Caco-2 (cell line): ENCODE data around the gene COL4A4. TPM values are rescaled to one million over a fixed set of nuclear protein-coding genes. Genes with fewer than 3 reads are reported as not detected.

ENCODE experiments used
- BruUV-seq: library from RNA; stranded (reverse); fragments of 400-500 nt; replicated peaks from 2 replicates; lab custom pipeline; 2021; lab: Mats Ljungman, UMichigan
- CTCF ChIA-PET: fragments of 300-600 bp; sonication (Branson Sonifier 250); formaldehyde crosslinking; loops from one replicate; lab custom pipeline; 2022; ENCODE audit warnings: antibody characterized with exemption; lab: Charles Lee
- POLR2A ChIA-PET: fragments of 300-600 bp; sonication (Branson Sonifier 250); formaldehyde crosslinking; loops from one replicate; lab custom pipeline; 2022; ENCODE audit warnings: antibody characterized with exemption; lab: Charles Lee
- DNase-seq, 2 experiments: peaks; one replicate each; pipeline versions ENCODE4 v3.0.0 to v3.0.0-alpha.2; 2020 to 2022
- H3K27me3 ChIP-seq: replicated peaks from 2 replicates; pipeline ENCODE4 v1.6.0; 2011; ENCODE audit warnings: low read length; ENCODE audit not compliant: control insufficient read depth, insufficient read depth
- H3K36me3 ChIP-seq: 2 replicates; pipeline ENCODE4 v1.5.1; 2011; ENCODE audit warnings: low read length; ENCODE audit not compliant: control insufficient read depth, insufficient read depth
- H3K4me1 ChIP-seq: fragments of 250-450 bp; sonication (Bioruptor Pico); 2 replicates; pipeline ENCODE4 v1.5.1; 2020; ENCODE audit warnings: mild to moderate bottlenecking
- H3K4me3 ChIP-seq: 2 replicates; pipeline ENCODE4 v1.5.1; 2011; ENCODE audit warnings: low read depth, mild to moderate bottlenecking, control low read depth, low read length
- H3K9me3 ChIP-seq: fragments of 250-450 bp; sonication (Bioruptor Pico); 2 replicates; pipeline ENCODE4 v1.5.1; 2020; ENCODE audit warnings: mild to moderate bottlenecking, moderate library complexity
- H3K27ac Mint-ChIP-seq: one replicate; pipeline ENCODE4 v1.8.0; 2022; ENCODE audit warnings: mixed read lengths; ENCODE audit not compliant: unreplicated experiment
- H3K27me3 Mint-ChIP-seq: one replicate; pipeline ENCODE4 v1.8.0; 2022; ENCODE audit warnings: mixed read lengths; ENCODE audit not compliant: insufficient read depth, unreplicated experiment
- H3K36me3 Mint-ChIP-seq: one replicate; pipeline ENCODE4 v1.8.0; 2022; ENCODE audit warnings: mild to moderate bottlenecking, mixed read lengths; ENCODE audit not compliant: insufficient read depth, unreplicated experiment
- H3K4me1 Mint-ChIP-seq: one replicate; pipeline ENCODE4 v1.8.0; 2022; ENCODE audit warnings: low read depth, mixed read lengths; ENCODE audit not compliant: unreplicated experiment
- H3K4me3 Mint-ChIP-seq: one replicate; pipeline ENCODE4 v1.8.0; 2022; ENCODE audit warnings: mild to moderate bottlenecking, moderate library complexity, mixed read lengths; ENCODE audit not compliant: unreplicated experiment
- H3K9me3 Mint-ChIP-seq: one replicate; pipeline ENCODE4 v1.8.0; 2022; ENCODE audit warnings: mixed read lengths; ENCODE audit not compliant: unreplicated experiment
- intact Hi-C: fragments of 100-400 bp; cut with micrococcal nuclease; formaldehyde crosslinking; loops from one replicate; pipeline ENCODE4 v1.10.0; 2022; ENCODE audit not compliant: unreplicated experiment
- total RNA-seq: library from RNA; stranded (reverse); gene quantifications from 2 replicates; pipeline ENCODE4 v1.2.3, GENCODE V29; 2022
- TF ChIP-seq, protein P1 (sequence below), 2 experiments: fragments of 200-600 bp in 1 of 2; IDR thresholded peaks; 1 replicate in 1 of 2; 2 replicates in 1 of 2; pipeline versions ENCODE4 v1.5.1 to v1.8.0; 2011 to 2022; ENCODE audit warnings: antibody characterized with exemption in 1 of 2, control low read depth in 1 of 2, inconsistent platforms in 1 of 2, low read depth in 1 of 2, low read length in 1 of 2, mild to moderate bottlenecking in 1 of 2, moderate library complexity in 1 of 2; ENCODE audit not compliant: insufficient read depth in 1 of 2, severe bottlenecking in 1 of 2, unreplicated experiment in 1 of 2

The COL4A4 gene
- total RNA-seq, 1 experiment from 2014 or later: 8.7 TPM

DNA sequence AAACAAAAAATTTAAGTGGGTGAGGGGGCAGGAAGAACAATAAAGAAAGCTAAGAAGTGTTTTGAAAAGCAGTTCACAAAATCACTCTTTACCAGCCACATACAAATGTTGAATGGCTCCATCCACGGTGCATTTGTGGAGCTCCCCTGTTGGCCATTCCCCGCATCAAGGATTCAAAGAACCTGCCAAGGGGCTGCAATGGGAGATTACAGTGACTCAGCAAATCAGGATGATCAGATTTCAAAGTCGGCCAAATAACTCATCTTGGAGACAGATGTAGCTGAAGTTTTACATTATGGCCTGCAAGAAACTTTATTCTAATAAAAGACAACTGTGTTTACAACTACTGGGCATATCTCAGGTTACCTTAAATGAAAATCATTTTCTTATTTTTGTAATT is 27.4 kb upstream of the COL4A4 start:
- BruUV-seq: no TSS peak
- Histone ChIP-seq H3K4me1 (no peaks in the 10 kb centered on the region), H3K4me3 (no peak overlapping the region), H3K36me3 (no peaks in the 10 kb centered on the region), H3K9me3 (no peaks in the 10 kb centered on the region), H3K27me3 (no peaks in the 10 kb centered on the region)
- Mint-ChIP-seq H3K27ac (no peak overlapping the region), H3K4me3 (no peak overlapping the region), H3K9me3 (no peaks in the 10 kb centered on the region), H3K27me3 (no peaks in the 10 kb centered on the region), H3K36me3 (no peaks in the 10 kb centered on the region), H3K4me1 (peaks cover 8% of the 10 kb centered on the region)
- DNase-seq: no peak
- TF ChIP-seq, protein P1, sequence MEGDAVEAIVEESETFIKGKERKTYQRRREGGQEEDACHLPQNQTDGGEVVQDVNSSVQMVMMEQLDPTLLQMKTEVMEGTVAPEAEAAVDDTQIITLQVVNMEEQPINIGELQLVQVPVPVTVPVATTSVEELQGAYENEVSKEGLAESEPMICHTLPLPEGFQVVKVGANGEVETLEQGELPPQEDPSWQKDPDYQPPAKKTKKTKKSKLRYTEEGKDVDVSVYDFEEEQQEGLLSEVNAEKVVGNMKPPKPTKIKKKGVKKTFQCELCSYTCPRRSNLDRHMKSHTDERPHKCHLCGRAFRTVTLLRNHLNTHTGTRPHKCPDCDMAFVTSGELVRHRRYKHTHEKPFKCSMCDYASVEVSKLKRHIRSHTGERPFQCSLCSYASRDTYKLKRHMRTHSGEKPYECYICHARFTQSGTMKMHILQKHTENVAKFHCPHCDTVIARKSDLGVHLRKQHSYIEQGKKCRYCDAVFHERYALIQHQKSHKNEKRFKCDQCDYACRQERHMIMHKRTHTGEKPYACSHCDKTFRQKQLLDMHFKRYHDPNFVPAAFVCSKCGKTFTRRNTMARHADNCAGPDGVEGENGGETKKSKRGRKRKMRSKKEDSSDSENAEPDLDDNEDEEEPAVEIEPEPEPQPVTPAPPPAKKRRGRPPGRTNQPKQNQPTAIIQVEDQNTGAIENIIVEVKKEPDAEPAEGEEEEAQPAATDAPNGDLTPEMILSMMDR (IDR thresholded peaks at IDR 0.05; ENCODE audit: insufficient read depth in 1 of 2, low read depth in 1 of 2, low read length in 1 of 2, severe bottlenecking in 1 of 2, unreplicated experiment in 1 of 2): no peak
- ChIA-PET POLR2A (no interaction called here), CTCF (interaction anchor here (0.8 kb wide), 1 partner anchor 38 kb away, joined by 3 read pairs; no protein-coding TSS in a partner anchor)
- intact Hi-C loops: no loop called here

DNA sequence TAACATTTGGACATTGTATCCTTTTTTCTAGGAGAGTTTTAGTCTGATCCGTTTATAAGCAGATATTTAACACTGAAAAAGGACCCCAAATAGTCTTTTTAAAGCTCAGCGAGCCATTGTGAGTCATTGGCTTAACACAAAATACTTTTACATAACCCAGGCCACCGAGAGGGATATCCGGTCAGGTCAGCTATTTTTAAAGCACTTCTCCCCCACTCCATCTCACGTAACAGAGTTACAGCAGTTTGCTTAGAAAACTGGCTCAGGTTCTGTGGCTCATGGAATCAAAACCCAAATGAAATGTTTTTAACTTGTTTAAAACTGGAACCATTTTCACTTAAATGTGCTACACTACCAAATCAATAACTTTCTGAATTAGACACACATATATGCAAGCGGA is 24.3 kb upstream of the COL4A4 start:
- H3K9me3 ChIP-seq: no peaks in the 10 kb centered on the region
- H3K27me3 ChIP-seq: no peaks in the 10 kb centered on the region
- Mint-ChIP-seq H3K27me3 (no peaks in the 10 kb centered on the region), H3K9me3 (no peaks in the 10 kb centered on the region), H3K4me1 (peaks cover 11% of the 10 kb centered on the region), H3K36me3 (no peaks in the 10 kb centered on the region), H3K27ac (no peak overlapping the region), H3K4me3 (no peak overlapping the region)
- no peak for DNase-seq
- ChIA-PET POLR2A (no interaction called here), CTCF (no interaction called here)
- H3K36me3 ChIP-seq: no peaks in the 10 kb centered on the region
- no TSS peak for BruUV-seq
- intact Hi-C loops: no loop called here
- TF ChIP-seq, protein P1 (IDR thresholded peaks at IDR 0.05; ENCODE audit: insufficient read depth in 1 of 2, low read depth in 1 of 2, low read length in 1 of 2, severe bottlenecking in 1 of 2, unreplicated experiment in 1 of 2): no peak
- H3K4me1 ChIP-seq: no peaks in the 10 kb centered on the region
- H3K4me3 ChIP-seq: no peak overlapping the region

DNA sequence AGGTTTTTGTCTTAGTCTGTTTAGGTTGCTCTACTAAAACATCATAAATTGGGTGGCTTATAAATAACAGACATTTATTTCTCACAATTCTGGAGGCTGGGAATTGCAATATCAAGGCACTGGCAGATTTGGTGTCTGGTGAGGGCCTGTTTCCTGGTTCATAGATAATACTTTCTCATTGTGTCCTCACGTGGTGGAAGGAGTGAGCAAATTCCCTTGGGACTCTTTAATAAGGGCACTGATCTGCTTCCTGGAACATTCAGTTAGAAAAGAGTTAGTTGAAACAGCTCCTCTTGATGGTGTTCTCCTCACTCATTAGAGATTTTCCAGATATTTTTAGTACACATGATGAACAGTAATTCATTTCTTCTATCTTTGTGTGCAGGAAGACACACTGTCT is 22.7 kb upstream of the COL4A4 start:
- no peak overlapping the region for H3K4me3 Mint-ChIP-seq
- intact Hi-C loops: no loop called here
- TF ChIP-seq, protein P1 (IDR thresholded peaks at IDR 0.05; ENCODE audit: insufficient read depth in 1 of 2, low read depth in 1 of 2, low read length in 1 of 2, severe bottlenecking in 1 of 2, unreplicated experiment in 1 of 2): no peak
- peaks cover 11% of the 10 kb centered on the region for H3K4me1 Mint-ChIP-seq
- no peaks in the 10 kb centered on the region for H3K4me1 ChIP-seq
- H3K36me3 Mint-ChIP-seq: no peaks in the 10 kb centered on the region
- no peaks in the 10 kb centered on the region for H3K27me3 Mint-ChIP-seq
- no peak overlapping the region for H3K27ac Mint-ChIP-seq
- H3K9me3 ChIP-seq: no peaks in the 10 kb centered on the region
- no peak for DNase-seq
- ChIA-PET CTCF (interaction anchor here (0.5 kb wide), 1 partner anchor 138 kb away, joined by 3 read pairs; no protein-coding TSS in a partner anchor), POLR2A (no interaction called here)
- H3K9me3 Mint-ChIP-seq: no peaks in the 10 kb centered on the region
- H3K27me3 ChIP-seq: no peaks in the 10 kb centered on the region
- no TSS peak for BruUV-seq
- no peak overlapping the region for H3K4me3 ChIP-seq
- no peaks in the 10 kb centered on the region for H3K36me3 ChIP-seq
